HepG2 (cell line): ENCODE measurements around the gene SLC1A5. TPM values are rescaled to one million over a fixed set of nuclear protein-coding genes. Genes with fewer than 3 reads are reported as not detected.
A peak's percentile ranks its signal among the peaks of the same experiment; 100 is the strongest.

Source experiments
- AGO2 ChIP-seq: fragments of 200-400 bp; formaldehyde crosslinking; optimal IDR thresholded peaks from 2 replicates; pipeline ENCODE3; 2017; ENCODE audit warnings: mild to moderate bottlenecking, low read depth, low read length, moderate library complexity
- ESRRA ChIP-seq: sonication (generic); formaldehyde crosslinking; IDR thresholded peaks from 2 replicates; pipeline ENCODE4 v1.5.1; 2020; ENCODE audit warnings: mild to moderate bottlenecking, low read depth, missing genetic modification reagents
- HMGA1 ChIP-seq: sonication (generic); formaldehyde crosslinking; conservative IDR thresholded peaks from 2 replicates; pipeline ENCODE4 v1.4.0; 2020; ENCODE audit warnings: missing genetic modification reagents
- KDM5B ChIP-seq: sonication (generic); formaldehyde crosslinking; IDR thresholded peaks from 2 replicates; pipeline ENCODE4 v1.4.0; 2020; ENCODE audit warnings: missing genetic modification reagents, mild to moderate bottlenecking, borderline replicate concordance
- NFE2L1 ChIP-seq: sonication (generic); formaldehyde crosslinking; IDR thresholded peaks from 2 replicates; pipeline ENCODE4 v1.4.0; 2020; ENCODE audit warnings: missing genetic modification reagents, mild to moderate bottlenecking, borderline replicate concordance
- PATZ1 ChIP-seq: sonication (generic); formaldehyde crosslinking; IDR thresholded peaks from 2 replicates; pipeline ENCODE4 v1.4.0; 2020; ENCODE audit warnings: missing genetic modification reagents
- SALL1 ChIP-seq: sonication (generic); formaldehyde crosslinking; IDR thresholded peaks from 2 replicates; pipeline ENCODE4 v1.8.0; 2022; ENCODE audit warnings: mild to moderate bottlenecking, missing genetic modification reagents
- ZBTB38 ChIP-seq: sonication (generic); formaldehyde crosslinking; IDR thresholded peaks from 2 replicates; pipeline ENCODE4 v1.5.1; 2020; ENCODE audit warnings: mild to moderate bottlenecking, missing genetic modification reagents
- ZNF121 ChIP-seq: sonication (generic); formaldehyde crosslinking; IDR thresholded peaks from 2 replicates; pipeline ENCODE4 v1.5.0; 2020; ENCODE audit warnings: mild to moderate bottlenecking, missing genetic modification reagents
- ZNF276 ChIP-seq: sonication (generic); formaldehyde crosslinking; IDR thresholded peaks from 2 replicates; pipeline ENCODE4 v1.4.0; 2020; ENCODE audit warnings: mild to moderate bottlenecking, low read depth, missing genetic modification reagents
- ZNF496 ChIP-seq: sonication (generic); formaldehyde crosslinking; IDR thresholded peaks from 2 replicates; pipeline ENCODE4 v1.8.1; 2023; ENCODE audit warnings: mild to moderate bottlenecking, moderate library complexity, missing genetic modification reagents; ENCODE audit not compliant: insufficient replicate concordance
- ZNF713 ChIP-seq: sonication (generic); formaldehyde crosslinking; IDR thresholded peaks from 2 replicates; pipeline ENCODE4 v1.4.0; 2020; ENCODE audit warnings: mild to moderate bottlenecking, missing genetic modification reagents
- ZNF768 ChIP-seq: sonication (generic); formaldehyde crosslinking; IDR thresholded peaks from 2 replicates; pipeline ENCODE4 v1.4.0; 2020; ENCODE audit warnings: missing genetic modification reagents
- ZNF772 ChIP-seq: sonication (generic); formaldehyde crosslinking; IDR thresholded peaks from 2 replicates; pipeline ENCODE4 v1.5.0; 2020; ENCODE audit warnings: mild to moderate bottlenecking, missing genetic modification reagents
- ZNF883 ChIP-seq: sonication (generic); formaldehyde crosslinking; IDR thresholded peaks from 2 replicates; pipeline ENCODE4 v1.5.1; 2020; ENCODE audit warnings: mild to moderate bottlenecking, missing genetic modification reagents; ENCODE audit errors: not compliant biosample characterization
- polyA plus RNA-seq, 8 experiments: library from polyadenylated mRNA; depleted of rRNA in 3 of 8; stranded (reverse) in 7 of 8; unstranded in 1 of 8; fragments of >200 nt; fragmentation: Illumina TruSeq in 4 of 8; extraction: Trizol in 4 of 8; gene quantifications; 2 replicates each; pipeline versions ENCODE4 v1.2.1 to v1.2.3, GENCODE V29; 2011 to 2016; ENCODE audit warnings: low read depth in 4 of 8, missing spikeins in 1 of 8, mixed read lengths in 1 of 8; ENCODE audit not compliant: insufficient read depth in 1 of 8
- total RNA-seq, 5 experiments: library from RNA; depleted of rRNA; stranded (reverse); fragments of >200 nt; fragmentation: Illumina TruSeq; extraction: Trizol; gene quantifications; 2 replicates each; pipeline ENCODE4 v1.2.3, GENCODE V29; 2016; ENCODE audit warnings: low read depth in 1 of 5
- TF ChIP-seq, protein P1 (sequence below): sonication (generic); IDR thresholded peaks from 2 replicates; pipeline ENCODE4 v1.6.1; 2016; ENCODE audit warnings: low read depth, borderline replicate concordance
- TF ChIP-seq, protein P2 (sequence below): sonication (generic); formaldehyde crosslinking; IDR thresholded peaks from 2 replicates; pipeline ENCODE4 v1.4.0; 2020; ENCODE audit warnings: missing genetic modification reagents
- TF ChIP-seq, protein P3 (sequence below): sonication (generic); formaldehyde crosslinking; IDR thresholded peaks from 2 replicates; pipeline ENCODE4 v1.5.0; 2020; ENCODE audit warnings: missing genetic modification reagents, mild to moderate bottlenecking, borderline replicate concordance

SLC1A5 gene
- total and polyA plus RNA-seq, 2 of the 13 experiments (the other 11 are each of a cell fraction or from before 2014, with no cell fraction given), result 120 to 159 TPM

GRCh38 chr19:46728693-46729339 is 59.6 kb downstream of the SLC1A5 start (continued):
- TF ChIP-seq, protein P1, sequence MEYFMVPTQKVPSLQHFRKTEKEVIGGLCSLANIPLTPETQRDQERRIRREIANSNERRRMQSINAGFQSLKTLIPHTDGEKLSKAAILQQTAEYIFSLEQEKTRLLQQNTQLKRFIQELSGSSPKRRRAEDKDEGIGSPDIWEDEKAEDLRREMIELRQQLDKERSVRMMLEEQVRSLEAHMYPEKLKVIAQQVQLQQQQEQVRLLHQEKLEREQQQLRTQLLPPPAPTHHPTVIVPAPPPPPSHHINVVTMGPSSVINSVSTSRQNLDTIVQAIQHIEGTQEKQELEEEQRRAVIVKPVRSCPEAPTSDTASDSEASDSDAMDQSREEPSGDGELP, result peak; percentile 55
- TF ChIP-seq ZNF121 (CRISPR knock-in tag) (peak; percentile 64; the same call in 1 of the 2 replicates), SALL1 (CRISPR knock-in tag) (peak; percentile 20; the same call in 1 of the 2 replicates), ZNF276 (no peak), ZNF883 (CRISPR knock-in tag) (no peak), KDM5B (CRISPR knock-in tag) (peak; percentile 30; the same call in 1 of the 2 replicates), PATZ1 (CRISPR knock-in tag) (0 out of 2 replicates have a peak, but pooled peaks have one; percentile 36), ZNF496 (CRISPR knock-in tag) (no peak), ZNF713 (CRISPR knock-in tag) (no peak), ZNF768 (peak; percentile 13; the same call in 1 of the 2 replicates), ESRRA (CRISPR knock-in tag) (0 out of 2 replicates have a peak, but pooled peaks have one; percentile 27), ZBTB38 (peak; percentile 87), HMGA1 (CRISPR knock-in tag) (no peak), ZNF772 (CRISPR knock-in tag) (no peak), AGO2 (peak; percentile 7), NFE2L1 (CRISPR knock-in tag) (no peak)
- TF ChIP-seq, protein P2, sequence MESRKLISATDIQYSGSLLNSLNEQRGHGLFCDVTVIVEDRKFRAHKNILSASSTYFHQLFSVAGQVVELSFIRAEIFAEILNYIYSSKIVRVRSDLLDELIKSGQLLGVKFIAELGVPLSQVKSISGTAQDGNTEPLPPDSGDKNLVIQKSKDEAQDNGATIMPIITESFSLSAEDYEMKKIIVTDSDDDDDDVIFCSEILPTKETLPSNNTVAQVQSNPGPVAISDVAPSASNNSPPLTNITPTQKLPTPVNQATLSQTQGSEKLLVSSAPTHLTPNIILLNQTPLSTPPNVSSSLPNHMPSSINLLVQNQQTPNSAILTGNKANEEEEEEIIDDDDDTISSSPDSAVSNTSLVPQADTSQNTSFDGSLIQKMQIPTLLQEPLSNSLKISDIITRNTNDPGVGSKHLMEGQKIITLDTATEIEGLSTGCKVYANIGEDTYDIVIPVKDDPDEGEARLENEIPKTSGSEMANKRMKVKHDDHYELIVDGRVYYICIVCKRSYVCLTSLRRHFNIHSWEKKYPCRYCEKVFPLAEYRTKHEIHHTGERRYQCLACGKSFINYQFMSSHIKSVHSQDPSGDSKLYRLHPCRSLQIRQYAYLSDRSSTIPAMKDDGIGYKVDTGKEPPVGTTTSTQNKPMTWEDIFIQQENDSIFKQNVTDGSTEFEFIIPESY (CRISPR knock-in tag), result peak; percentile 63
- TF ChIP-seq, protein P3, sequence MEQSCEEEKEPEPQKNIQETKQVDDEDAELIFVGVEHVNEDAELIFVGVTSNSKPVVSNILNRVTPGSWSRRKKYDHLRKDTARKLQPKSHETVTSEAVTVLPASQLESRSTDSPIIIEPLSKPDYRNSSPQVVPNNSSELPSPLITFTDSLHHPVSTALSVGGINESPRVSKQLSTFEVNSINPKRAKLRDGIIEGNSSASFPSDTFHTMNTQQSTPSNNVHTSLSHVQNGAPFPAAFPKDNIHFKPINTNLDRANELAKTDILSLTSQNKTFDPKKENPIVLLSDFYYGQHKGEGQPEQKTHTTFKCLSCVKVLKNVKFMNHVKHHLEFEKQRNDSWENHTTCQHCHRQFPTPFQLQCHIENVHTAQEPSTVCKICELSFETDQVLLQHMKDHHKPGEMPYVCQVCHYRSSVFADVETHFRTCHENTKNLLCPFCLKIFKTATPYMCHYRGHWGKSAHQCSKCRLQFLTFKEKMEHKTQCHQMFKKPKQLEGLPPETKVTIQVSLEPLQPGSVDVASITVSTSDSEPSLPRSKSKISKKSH (CRISPR knock-in tag), result 0 out of 2 replicates have a peak, but pooled peaks have one; percentile 31
